ENCODE data around the gene SYNPR. TPM values are rescaled to one million over a fixed set of nuclear protein-coding genes. Genes with fewer than 3 reads are reported as not detected.

The SYNPR gene
- total RNA-seq, 2 experiments from 2014 or later: not detected

- H3K9me3 Mint-ChIP-seq: no peaks in the 10 kb centered on the region
- no peak overlapping the region for H3K4me3 Mint-ChIP-seq
- H3K36me3 ChIP-seq (ENCODE audit: insufficient read depth, low read length): no peaks in the 10 kb centered on the region
- H3K36me3 Mint-ChIP-seq (ENCODE audit: low read depth): no peaks in the 10 kb centered on the region
- ATAC-seq (ENCODE audit: poor library complexity) (no peak), DNase-seq (no peak)
- CTCF ChIA-PET: no interaction called here
- POLR2A ChIA-PET: no interaction called here
- no peaks in the 10 kb centered on the region for H3K27me3 ChIP-seq (ENCODE audit: control insufficient read depth in 1 of 2, insufficient read depth in 2 of 2, low read length in 2 of 2)
- H3K27ac Mint-ChIP-seq: no peak overlapping the region
- no peaks in the 10 kb centered on the region for H3K4me1 ChIP-seq (ENCODE audit: insufficient read depth, low read length)
- no peak overlapping the region for H3K4me3 ChIP-seq (ENCODE audit: low read length)
- H3K27ac ChIP-seq (ENCODE audit: low read depth in 1 of 2, low read length in 2 of 2): no peak overlapping the region
- TF ChIP-seq CTCF (IDR thresholded peaks at IDR 0.05): no peak
- H3K4me1 Mint-ChIP-seq (ENCODE audit: low read depth): no peaks in the 10 kb centered on the region
- no peaks in the 10 kb centered on the region for H3K9me3 ChIP-seq (ENCODE audit: control insufficient read depth in 1 of 2, insufficient read depth in 1 of 2, low read length in 2 of 2)
- intact Hi-C loops (cut with DNase I, micrococcal nuclease): no loop called here
- H3K27me3 Mint-ChIP-seq: no peaks in the 10 kb centered on the region
Observed at GRCh38 chr3:63555767-63556166, 277.7 kb downstream of the SYNPR start.

GRCh38 chr3:63556401-63556800, 278.3 kb downstream of the SYNPR start:
- Histone ChIP-seq H3K27ac (ENCODE audit: low read depth in 1 of 2, low read length in 2 of 2) (no peak overlapping the region), H3K9me3 (ENCODE audit: control insufficient read depth in 1 of 2, insufficient read depth in 1 of 2, low read length in 2 of 2) (no peaks in the 10 kb centered on the region), H3K27me3 (ENCODE audit: control insufficient read depth in 1 of 2, insufficient read depth in 2 of 2, low read length in 2 of 2) (no peaks in the 10 kb centered on the region), H3K36me3 (ENCODE audit: insufficient read depth, low read length) (no peaks in the 10 kb centered on the region), H3K4me3 (ENCODE audit: low read length) (no peak overlapping the region), H3K4me1 (ENCODE audit: insufficient read depth, low read length) (no peaks in the 10 kb centered on the region)
- Mint-ChIP-seq H3K27ac (no peak overlapping the region), H3K4me3 (no peak overlapping the region), H3K9me3 (no peaks in the 10 kb centered on the region), H3K4me1 (ENCODE audit: low read depth) (no peaks in the 10 kb centered on the region), H3K36me3 (ENCODE audit: low read depth) (no peaks in the 10 kb centered on the region), H3K27me3 (no peaks in the 10 kb centered on the region)
- no peak for TF ChIP-seq CTCF (IDR thresholded peaks at IDR 0.05)
- DNase-seq: no peak
- ChIA-PET POLR2A (no interaction called here), CTCF (no interaction called here)
- no peak for ATAC-seq (ENCODE audit: poor library complexity)
- intact Hi-C loops (cut with DNase I, micrococcal nuclease): no loop called here

- Mint-ChIP-seq H3K36me3 (ENCODE audit: low read depth) (no peaks in the 10 kb centered on the region), H3K9me3 (no peaks in the 10 kb centered on the region), H3K4me1 (ENCODE audit: low read depth) (no peaks in the 10 kb centered on the region), H3K27me3 (no peaks in the 10 kb centered on the region), H3K27ac (no peak overlapping the region), H3K4me3 (no peak overlapping the region)
- intact Hi-C loops (cut with DNase I, micrococcal nuclease): no loop called here
- H3K27ac ChIP-seq (ENCODE audit: low read depth in 1 of 2, low read length in 2 of 2): no peak overlapping the region
- ATAC-seq (ENCODE audit: poor library complexity) (no peak), DNase-seq (no peak)
- H3K9me3 ChIP-seq (ENCODE audit: control insufficient read depth in 1 of 2, insufficient read depth in 1 of 2, low read length in 2 of 2): no peaks in the 10 kb centered on the region
- H3K36me3 ChIP-seq (ENCODE audit: insufficient read depth, low read length): no peaks in the 10 kb centered on the region
- no peak overlapping the region for H3K4me3 ChIP-seq (ENCODE audit: low read length)
- ChIA-PET CTCF (no interaction called here), POLR2A (no interaction called here)
- TF ChIP-seq CTCF (IDR thresholded peaks at IDR 0.05): no peak
- H3K4me1 ChIP-seq (ENCODE audit: insufficient read depth, low read length): no peaks in the 10 kb centered on the region
- no peaks in the 10 kb centered on the region for H3K27me3 ChIP-seq (ENCODE audit: control insufficient read depth in 1 of 2, insufficient read depth in 2 of 2, low read length in 2 of 2)
Observed at GRCh38 chr3:63557912-63558311, 279.8 kb downstream of the SYNPR start.
